SW 1271 (cell line): ENCODE measurements around the gene C1QTNF3.
"Not testable (repeated sequence)": the region's sequence is repeated elsewhere in the genome, so short reads cannot be mapped to it uniquely, and the experiment has no call there.

Experiments
- DNase-seq, 2 experiments: peaks; one replicate each; lab custom pipeline; 2025; lab: John Stamatoyannopoulos, UW

C1QTNF3 gene

DNA sequence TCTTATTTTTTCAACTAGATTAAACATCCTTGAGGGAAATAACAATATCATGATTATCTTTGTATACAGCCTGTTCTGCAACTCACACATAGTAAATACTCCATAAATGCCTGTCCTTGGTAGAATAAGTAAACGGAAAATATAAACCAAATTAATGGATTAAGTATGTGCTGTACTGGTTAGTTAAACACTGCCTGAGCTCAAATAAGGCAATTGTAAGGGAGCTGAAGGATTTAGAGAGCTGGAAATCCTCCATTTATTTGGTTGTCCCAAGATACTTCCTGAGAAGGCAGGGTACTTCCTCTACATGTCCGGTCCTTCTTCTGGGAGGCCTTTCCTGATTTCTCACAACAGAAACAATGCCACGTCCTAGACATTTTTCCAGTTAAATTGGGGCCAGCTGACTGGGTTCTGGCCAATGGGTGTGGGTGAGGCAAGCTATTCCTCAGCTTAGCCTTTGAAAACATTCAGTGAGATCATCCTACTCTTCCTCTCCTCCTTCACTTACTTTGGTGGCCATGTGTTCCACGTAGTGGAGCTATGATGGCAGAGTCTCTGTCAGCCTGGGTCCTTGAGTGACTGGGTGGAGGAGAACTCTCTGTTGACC is 8.5 kb upstream of the C1QTNF3 start:
- no peak for DNase-seq

- no peak for DNase-seq
Observed at GRCh38 chr5:34047774-34048572, 5.0 kb upstream of the C1QTNF3 start.

DNA sequence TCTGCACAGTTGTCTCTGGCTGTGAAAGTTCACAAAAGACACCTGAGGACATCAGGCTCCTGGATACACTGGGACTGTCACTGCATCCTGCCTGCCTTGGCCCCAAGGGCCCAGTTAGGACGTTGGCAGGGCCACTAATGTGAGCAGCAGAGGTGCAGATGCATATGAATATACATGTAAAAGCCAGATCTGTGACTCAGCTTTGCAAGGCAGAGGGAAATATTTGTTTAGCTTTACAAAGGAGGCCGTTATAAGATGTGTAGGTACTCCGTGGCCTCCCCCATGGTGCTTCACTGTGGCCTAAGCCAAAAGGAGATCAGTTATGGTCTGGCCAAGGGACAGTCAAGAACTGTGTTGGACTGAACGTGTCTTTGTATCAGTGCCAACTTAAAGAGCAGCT is 4.1 kb upstream of the C1QTNF3 start:
- DNase-seq, result no peak

DNA sequence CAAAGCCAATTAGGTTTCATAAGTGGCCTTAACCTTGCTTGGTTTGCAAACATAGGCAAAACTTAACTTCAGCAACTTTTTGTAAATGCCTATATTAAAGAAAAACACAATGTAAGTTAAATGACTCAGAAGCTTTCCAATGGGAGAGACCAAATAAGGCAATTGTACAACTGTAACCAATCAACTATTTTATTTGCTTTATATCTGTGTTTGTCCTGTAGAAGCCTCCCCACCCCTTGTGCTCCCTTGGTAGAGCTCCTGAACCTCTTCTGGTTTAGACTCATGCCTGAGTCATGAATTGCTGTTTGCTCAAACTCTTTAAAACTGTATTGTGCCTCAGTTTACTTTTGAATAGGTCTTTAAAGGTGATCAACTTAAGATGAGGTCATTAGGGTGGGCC is 3.0 kb upstream of the C1QTNF3 start:
- DNase-seq, result no peak

DNA sequence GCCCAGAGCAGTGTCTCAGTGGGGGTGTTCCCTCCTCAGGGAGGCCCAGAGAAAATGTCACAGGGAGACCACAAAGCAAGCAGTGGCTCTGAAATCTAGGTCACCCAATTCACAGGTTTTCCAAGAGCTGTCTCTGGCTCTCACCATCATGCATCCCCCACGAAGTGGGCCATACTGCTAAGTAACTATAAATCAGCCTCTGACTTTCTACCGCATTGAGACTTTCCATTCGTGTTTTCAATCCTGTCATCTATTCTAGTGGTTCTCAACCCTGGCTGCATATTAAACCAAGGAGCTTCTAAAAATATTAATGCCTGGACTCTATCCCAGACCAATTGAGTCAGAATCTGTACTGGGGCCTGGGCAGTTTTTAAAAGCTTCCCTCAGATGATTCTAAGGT is 2.0 kb upstream of the C1QTNF3 start:
- no peak for DNase-seq

- DNase-seq, result no peak
Observed at GRCh38 chr5:34042321-34042720, 692 bp downstream of the C1QTNF3 start.

DNA sequence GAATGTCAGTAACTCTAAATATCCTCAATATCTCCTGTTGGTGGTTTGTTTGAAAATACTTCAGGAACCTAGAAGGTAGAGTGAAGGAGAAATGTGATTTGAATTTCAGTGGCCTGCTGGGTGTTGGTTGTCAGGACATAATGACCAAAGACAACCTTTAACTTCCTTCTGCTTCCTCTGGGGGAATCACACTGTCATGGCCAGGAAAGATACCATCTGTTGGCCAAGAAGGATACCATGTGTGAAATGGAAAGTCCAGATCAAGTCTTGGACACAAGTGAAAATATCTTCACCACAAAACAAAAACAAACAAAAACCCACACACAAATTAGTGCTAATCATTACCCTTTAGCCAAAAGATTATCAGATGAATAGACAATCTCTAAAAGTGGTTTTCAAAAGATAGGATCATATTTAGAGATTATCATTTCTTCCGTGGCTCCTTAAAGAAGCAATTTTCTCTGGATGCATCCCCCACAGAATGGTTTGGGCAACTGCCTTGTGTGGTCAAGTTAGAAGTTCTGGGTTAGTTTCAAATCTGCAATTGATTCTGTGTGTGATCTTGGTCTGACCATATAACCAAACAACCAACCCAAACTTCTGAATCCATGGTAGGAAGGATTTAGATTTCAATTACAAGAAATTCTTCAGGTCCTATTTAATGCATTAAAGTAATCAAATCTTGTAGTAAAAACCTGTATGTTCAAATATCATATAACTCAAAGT is 1.6 kb downstream of the C1QTNF3 start:
- no peak for DNase-seq

DNA sequence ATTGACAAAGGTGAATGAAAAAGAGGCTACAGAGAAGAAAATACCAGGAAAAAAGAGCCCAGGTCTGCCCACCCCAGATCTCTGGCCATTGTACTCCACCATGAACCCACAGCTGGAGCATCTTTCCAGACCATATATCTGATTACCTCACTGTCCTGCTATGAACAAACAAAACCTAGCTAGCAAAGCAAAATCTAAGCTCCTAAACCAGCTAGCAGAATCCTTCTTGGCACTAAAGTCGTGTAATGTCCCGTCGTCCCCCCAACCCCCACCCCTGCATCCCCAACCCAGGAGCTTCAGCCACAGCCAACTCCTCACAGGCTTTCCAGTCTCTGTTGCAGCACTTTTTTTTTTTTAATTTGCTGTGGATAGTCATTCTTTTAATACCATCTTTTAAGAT is 2.5 kb downstream of the C1QTNF3 start:
- DNase-seq, result no peak

- no peak for DNase-seq
Observed at GRCh38 chr5:34039398-34040157, 3.4 kb downstream of the C1QTNF3 start.

GRCh38 chr5:34038838-34039237 is 4.2 kb downstream of the C1QTNF3 start:
- no peak for DNase-seq

DNA sequence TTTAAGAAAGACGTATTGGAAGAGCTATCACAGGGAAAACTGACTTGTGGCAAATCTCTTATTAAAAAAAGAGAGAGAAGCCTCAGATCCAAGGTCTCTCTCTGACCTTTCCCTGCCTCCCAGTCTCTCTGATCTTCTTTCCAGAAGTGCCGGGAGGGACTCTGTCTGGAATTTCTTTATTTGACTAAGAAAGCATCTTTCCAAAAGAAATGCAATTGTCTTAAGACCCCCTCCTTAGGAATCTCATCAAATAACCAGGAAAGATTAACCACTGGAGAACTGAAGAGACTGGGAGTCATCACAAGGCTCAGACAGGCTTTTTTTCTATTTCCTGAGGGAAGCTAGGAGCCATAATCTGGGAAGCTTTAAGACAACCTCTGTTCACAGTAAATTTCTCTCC is 4.6 kb downstream of the C1QTNF3 start:
- DNase-seq, result no peak

- DNase-seq, result no peak
Observed at GRCh38 chr5:34037726-34038125, 5.3 kb downstream of the C1QTNF3 start.

- DNase-seq, result no peak
Observed at GRCh38 chr5:34035756-34036155, 7.3 kb downstream of the C1QTNF3 start.

DNA sequence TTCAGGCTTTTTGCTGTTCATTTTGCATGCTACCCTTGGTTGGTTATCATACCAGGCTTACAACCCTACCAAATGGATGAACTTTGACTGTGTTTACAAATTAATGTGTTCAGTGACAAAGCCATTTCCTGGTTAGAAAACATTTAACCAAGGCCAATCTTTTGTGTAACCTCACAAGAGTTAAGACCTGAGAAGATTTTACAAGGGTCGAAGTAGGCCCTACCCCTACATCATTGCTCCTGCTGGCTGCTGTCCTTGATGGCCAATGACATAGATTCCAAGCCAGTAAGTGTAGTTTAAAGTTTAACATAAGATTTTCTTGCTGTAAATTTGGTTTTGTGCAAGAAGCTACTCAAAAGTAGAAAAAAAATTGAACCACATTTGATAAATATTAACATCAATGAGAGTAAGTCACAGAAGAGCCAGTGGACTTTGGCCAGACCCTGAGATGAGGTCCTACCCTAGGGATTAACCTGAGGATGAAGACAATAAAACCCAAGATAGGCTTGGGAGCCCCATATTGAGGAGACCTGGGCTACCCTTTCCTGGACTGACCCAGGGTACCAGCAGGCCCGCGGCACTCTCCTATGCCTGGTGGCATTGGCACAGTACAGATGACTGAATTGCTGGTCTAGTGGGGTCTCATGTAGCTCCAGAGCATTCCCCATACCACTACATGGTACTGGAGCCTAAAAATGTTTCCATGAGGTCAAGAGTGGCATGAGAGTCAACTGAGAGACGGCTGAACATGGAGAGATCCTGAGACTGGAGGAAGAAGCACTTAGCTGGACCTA is 8.3 kb downstream of the C1QTNF3 start:
- DNase-seq, result no peak

DNA sequence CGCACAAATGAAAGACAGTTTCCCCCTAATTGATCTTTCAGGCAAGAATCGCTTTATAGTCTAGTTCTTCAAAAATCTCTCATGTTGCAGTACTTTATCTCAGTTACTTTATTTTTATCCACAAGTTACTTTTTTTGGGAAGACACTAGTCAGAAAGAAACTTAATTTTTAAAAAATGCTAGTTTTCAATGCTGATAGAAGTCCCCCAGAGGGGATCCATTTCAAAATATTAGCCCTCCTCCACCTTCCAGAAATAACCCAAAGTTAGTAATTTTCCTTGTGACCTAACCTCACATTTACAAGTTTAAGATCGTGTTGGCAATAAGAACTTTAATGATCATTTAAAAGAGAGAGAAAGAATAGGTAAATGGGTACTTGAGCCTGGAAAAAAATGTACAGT is 11.0 kb downstream of the C1QTNF3 start:
- DNase-seq, result no peak

GRCh38 chr5:34031117-34031516 is 11.9 kb downstream of the C1QTNF3 start:
- no peak for DNase-seq

DNA sequence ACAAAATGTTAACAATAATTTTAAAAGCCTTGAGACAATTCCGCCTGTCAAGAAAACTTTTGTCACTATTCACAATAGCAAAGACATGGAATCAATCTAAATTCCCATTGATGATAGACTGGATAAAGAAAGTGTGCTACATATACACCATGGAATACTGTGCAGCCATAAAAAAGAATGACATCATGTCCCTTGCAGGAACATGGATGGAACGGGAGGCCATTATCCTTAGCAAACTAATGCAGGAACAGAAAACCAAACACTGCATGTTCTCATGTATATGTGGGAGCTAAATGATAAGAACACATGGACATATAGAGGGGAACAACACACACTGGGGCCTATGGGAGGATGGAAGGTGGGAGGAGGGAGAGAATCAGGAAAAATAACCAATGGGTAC is 12.4 kb downstream of the C1QTNF3 start:
- DNase-seq, result not testable (repeated sequence)

DNA sequence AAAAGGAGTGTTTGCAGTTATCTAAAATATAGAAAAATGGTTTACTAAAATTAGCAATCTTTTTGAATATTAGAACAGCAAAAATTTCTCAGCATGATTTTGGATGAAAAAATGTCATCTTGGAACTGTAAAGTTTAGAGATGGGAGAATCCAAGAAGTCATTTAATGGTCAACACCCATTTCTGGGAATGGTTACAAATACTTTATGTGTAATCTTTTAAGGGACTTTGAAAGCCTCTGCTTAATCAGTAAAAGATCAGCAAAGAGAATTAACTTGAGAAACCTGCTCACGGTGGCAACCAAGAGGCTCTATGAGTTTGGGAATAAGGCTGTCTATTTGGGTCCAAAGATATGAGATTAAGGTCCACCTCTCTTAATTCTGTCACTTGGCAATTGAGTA is 13.0 kb downstream of the C1QTNF3 start:
- no peak for DNase-seq

- DNase-seq, result no peak
Observed at GRCh38 chr5:34028349-34028748, 14.7 kb downstream of the C1QTNF3 start.

DNA sequence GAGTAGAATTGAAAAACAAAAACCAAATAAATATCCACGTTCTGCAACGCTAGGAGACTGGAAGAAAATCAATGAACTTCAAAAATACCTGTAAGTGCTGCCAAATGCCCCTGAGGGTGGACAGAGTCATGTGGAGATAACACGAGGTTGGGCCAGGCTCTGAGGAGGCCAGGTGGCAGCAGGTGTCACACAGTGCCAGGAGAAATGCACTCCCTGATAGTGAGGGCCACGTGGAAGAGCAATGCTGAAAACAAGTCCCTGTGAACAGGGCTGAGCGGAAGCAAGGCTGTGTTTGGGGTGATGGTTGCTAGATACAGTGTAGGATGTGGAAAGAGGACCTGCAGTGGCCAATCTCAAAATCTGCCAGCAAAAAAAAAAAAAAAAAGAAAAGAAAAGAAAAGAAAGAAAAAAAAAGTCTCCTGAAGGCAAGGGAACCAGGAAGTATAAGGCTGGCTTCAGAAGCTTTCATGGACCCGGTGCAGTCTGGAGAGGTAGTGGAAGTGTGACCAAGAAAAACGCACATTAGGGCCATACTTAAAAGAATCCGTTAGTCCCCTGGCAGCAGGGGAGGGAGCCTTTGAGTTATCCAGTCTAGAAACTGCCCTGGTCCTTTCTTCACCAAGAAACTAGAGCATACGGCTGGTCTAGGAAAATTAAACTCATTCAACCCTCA is 16.8 kb downstream of the C1QTNF3 start:
- no peak for DNase-seq

DNA sequence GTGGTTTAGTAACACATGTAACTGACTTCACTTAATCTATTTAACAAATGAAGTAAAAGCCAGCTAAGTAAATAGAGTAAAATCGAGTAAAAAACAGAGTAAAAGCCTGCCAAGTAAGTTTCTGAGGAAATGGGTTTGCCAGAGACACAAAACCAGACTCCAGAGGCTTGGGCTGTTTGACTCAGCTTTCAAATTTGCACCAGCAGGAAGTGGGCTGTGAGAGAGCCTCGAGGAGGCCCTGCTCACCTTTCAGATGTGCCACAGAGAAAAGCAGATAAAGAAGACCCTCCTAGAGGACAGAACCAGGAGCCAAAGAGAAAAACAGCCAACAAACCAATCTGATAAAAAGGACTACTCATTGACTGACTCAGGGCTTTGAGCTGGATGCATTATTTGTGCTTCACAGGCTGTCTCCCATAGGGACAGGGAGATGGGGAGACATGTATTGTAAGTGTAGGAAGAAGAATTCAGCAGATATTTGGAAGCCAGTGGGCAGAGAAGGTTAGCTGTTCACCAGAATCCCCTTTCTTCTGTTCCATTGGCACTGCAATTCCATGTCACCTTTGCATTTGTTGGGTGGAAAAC is 20.8 kb downstream of the C1QTNF3 start:
- DNase-seq, result no peak
